ENCODE results near the gene LSM6. TPM values are rescaled to one million over a fixed set of nuclear protein-coding genes. Genes with fewer than 3 reads are reported as not detected.

LSM6 gene
- total RNA-seq, 2 experiments from 2014 or later = 59.7 to 61.7 TPM

DNA sequence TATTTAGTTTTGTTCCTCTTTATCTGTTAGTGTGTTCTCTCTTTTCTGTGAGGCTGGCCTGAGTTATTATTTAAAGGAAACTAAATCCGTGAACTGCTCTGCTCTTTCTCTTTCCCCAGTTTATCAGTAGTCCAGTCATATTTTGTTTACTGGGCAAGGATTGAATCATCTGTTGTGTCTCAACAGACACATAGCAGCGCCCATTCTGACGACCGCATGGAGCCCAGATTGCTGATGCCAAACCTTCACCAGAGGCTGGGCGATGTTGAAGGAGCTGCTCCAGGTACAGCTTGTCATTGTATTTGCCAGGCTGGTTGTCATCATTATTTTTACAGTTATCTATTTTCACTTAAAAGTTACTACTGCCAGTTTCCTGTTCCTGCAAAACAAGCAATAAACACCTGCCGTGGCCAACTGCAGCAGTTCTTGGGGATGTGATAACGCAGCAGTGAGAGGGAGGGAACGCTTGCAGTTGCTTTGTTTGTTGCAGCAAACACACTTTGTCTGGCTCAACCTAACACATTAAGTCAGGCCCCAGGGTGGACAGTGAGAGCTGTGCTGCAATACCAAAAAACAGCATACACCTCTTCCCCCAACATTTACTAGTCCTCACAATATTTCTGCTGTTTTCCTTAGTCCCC, 48.9 kb downstream of the LSM6 start:
- Mint-ChIP-seq H3K4me3 (no peak overlapping the region), H3K9me3 (no peaks in the 10 kb centered on the region), H3K27me3 (no peaks in the 10 kb centered on the region), H3K36me3 (ENCODE audit: low read depth) (no peaks in the 10 kb centered on the region), H3K4me1 (ENCODE audit: low read depth) (no peaks in the 10 kb centered on the region), H3K27ac (no peak overlapping the region)
- ChIA-PET CTCF (no interaction called here), POLR2A (no interaction called here)
- intact Hi-C loops (cut with micrococcal nuclease) = no loop called here
- no peak for TF ChIP-seq CTCF (IDR thresholded peaks at IDR 0.05)
- DNase-seq (no peak), ATAC-seq (no peak)

GRCh38 chr4:146229406-146229805, 53.9 kb downstream of the LSM6 start:
- POLR2A ChIA-PET = no interaction called here
- Mint-ChIP-seq H3K36me3 (ENCODE audit: low read depth) (no peaks in the 10 kb centered on the region), H3K9me3 (peaks cover 2% of the 10 kb centered on the region), H3K4me3 (no peak overlapping the region), H3K27ac (no peak overlapping the region), H3K27me3 (no peaks in the 10 kb centered on the region), H3K4me1 (ENCODE audit: low read depth) (no peaks in the 10 kb centered on the region)
- no peak for TF ChIP-seq CTCF (IDR thresholded peaks at IDR 0.05)
- ATAC-seq = no peak
- DNase-seq = no peak
- intact Hi-C loops (cut with micrococcal nuclease) = no loop called here
- CTCF ChIA-PET = interaction anchor here (1.1 kb wide), 1 partner anchor 868 kb away, joined by 4 read pairs; no protein-coding TSS in a partner anchor

- Mint-ChIP-seq H3K27ac (no peak overlapping the region), H3K27me3 (no peaks in the 10 kb centered on the region), H3K36me3 (ENCODE audit: low read depth) (no peaks in the 10 kb centered on the region), H3K9me3 (peaks cover 2% of the 10 kb centered on the region), H3K4me1 (ENCODE audit: low read depth) (no peaks in the 10 kb centered on the region), H3K4me3 (no peak overlapping the region)
- no peak for TF ChIP-seq CTCF (IDR thresholded peaks at IDR 0.05)
- ChIA-PET CTCF (interaction anchor here (1.4 kb wide), 1 partner anchor 10 kb away, joined by 3 read pairs; no protein-coding TSS in a partner anchor), POLR2A (no interaction called here)
- ATAC-seq (no peak), DNase-seq (no peak)
- intact Hi-C loops (cut with micrococcal nuclease) = no loop called here
These were observed 56.7 kb downstream of the LSM6 start for GRCh38 chr4:146232131-146232722.

DNA sequence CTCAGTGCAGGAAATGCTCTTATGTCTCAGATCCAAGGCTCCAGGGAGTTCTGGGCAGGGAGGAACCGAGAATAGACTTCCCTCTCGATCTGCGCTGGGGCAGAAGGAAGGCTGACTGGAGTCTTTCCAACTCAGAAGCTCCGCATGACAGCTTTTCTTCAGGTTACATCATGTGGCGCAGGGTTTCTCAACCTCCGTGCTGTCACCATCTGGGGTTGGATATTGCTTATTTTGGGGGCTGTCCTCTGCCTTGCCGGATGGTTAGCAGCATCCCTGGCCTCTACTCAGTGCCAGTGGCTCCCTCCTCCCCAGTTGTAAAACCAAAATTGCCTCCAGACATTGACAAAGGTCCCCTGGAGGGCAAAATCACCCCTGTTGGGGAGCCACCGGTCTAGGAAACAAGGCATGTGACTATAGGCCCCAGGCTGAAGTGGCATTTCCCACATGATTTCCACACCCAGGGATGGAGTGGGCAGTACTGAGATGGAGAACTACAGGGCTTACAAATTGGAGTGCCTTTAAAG, 60.2 kb downstream of the LSM6 start:
- intact Hi-C loops (cut with micrococcal nuclease) = no loop called here
- no peaks in the 10 kb centered on the region for H3K4me1 Mint-ChIP-seq (ENCODE audit: low read depth)
- ChIA-PET POLR2A (no interaction called here), CTCF (interaction anchor here (0.9 kb wide), 1 partner anchor 12 kb away, joined by 3 read pairs; no protein-coding TSS in a partner anchor)
- no peaks in the 10 kb centered on the region for H3K27me3 Mint-ChIP-seq
- H3K4me3 Mint-ChIP-seq = no peak overlapping the region
- ATAC-seq = no peak
- peaks cover 2% of the 10 kb centered on the region for H3K9me3 Mint-ChIP-seq
- no peak overlapping the region for H3K27ac Mint-ChIP-seq
- H3K36me3 Mint-ChIP-seq (ENCODE audit: low read depth) = no peaks in the 10 kb centered on the region
- TF ChIP-seq CTCF (IDR thresholded peaks at IDR 0.05) = no peak
- no peak for DNase-seq

GRCh38 chr4:146236216-146236615, 60.7 kb downstream of the LSM6 start:
- DNase-seq (no peak), ATAC-seq (no peak)
- Mint-ChIP-seq H3K9me3 (peaks cover 2% of the 10 kb centered on the region), H3K4me3 (no peak overlapping the region), H3K4me1 (ENCODE audit: low read depth) (peaks cover 3% of the 10 kb centered on the region), H3K36me3 (ENCODE audit: low read depth) (no peaks in the 10 kb centered on the region), H3K27ac (no peak overlapping the region), H3K27me3 (no peaks in the 10 kb centered on the region)
- intact Hi-C loops (cut with micrococcal nuclease) = no loop called here
- CTCF ChIA-PET = interaction anchor here (0.9 kb wide), 1 partner anchor 11 kb away, joined by 3 read pairs; no protein-coding TSS in a partner anchor
- POLR2A ChIA-PET = no interaction called here
- no peak for TF ChIP-seq CTCF (IDR thresholded peaks at IDR 0.05)
